ENCODE data around the gene PAM.

Gene PAM

GRCh38 chr5:102813740-102814139, 58.6 kb downstream of the PAM start:
- no peak for DNase-seq (ENCODE audit: low read depth in 2 of 2)

DNA sequence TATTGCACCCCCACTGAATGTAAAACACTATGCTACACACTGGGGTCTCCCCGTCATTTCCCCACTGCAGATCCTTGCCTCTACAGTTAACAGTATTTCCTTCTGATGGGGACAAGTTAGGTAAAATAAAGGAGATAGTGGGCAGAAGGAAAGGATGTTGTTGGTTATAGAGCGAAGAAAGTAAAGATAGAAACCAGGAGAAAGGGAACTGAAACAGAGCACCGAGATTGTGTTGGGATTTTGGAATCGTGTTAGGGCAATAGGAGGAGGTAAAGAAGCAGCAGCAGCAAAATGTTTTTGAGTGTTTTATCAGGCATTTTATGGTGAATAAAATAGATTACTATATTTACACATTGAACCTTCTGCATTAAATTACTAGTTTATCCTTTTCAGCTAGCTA, 60.0 kb downstream of the PAM start:
- no peak for DNase-seq (ENCODE audit: low read depth in 2 of 2)

GRCh38 chr5:102815540-102816332, 60.6 kb downstream of the PAM start:
- DNase-seq (ENCODE audit: low read depth in 2 of 2), result no peak

GRCh38 chr5:102818345-102818744, 63.2 kb downstream of the PAM start:
- no peak for DNase-seq (ENCODE audit: low read depth in 2 of 2)

DNA sequence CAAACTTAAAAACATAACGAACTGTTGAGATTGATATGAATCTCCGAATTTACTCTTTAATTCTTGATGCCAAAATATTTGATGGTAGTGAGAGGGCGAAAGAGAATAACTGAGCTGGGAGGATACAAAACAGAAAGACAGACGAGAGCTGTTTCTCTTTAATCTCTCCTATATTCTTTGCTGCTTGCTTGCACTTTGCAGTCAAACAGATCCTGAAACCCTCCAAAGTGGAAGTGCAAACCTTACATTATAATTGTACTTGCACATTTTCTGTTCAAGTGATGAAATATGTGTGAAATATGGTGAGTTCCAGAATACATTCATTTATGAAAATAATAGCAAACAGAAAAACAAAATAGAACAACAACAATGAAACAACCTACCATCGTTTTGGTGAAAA, 63.8 kb downstream of the PAM start:
- no peak for DNase-seq (ENCODE audit: low read depth in 2 of 2)

GRCh38 chr5:102819634-102820033, 64.5 kb downstream of the PAM start:
- DNase-seq (ENCODE audit: low read depth in 2 of 2), result no peak

- no peak for DNase-seq (ENCODE audit: low read depth in 2 of 2)
Observed at GRCh38 chr5:102823441-102823874, 68.4 kb downstream of the PAM start.

DNA sequence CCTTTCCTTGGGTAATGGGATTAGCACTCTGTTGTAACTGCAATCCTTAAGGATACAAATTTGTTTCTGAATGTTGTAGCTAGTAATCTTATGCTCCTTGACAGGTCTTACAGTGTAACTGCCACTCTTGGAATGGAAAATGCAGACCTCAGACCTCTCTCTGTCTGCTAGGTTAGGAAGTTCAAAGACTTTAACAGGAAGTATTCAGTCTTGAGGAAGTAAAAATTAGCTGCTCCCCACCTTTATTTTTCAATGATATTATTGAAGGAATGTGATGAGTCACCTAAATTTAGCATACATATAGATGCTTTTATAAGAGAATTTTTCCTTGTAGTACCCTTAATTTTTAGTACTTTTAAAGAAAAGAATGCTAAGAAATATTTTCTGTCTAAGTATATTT, 71.5 kb downstream of the PAM start:
- DNase-seq (ENCODE audit: low read depth in 2 of 2), result no peak

- DNase-seq (ENCODE audit: low read depth in 2 of 2), result no peak
Observed at GRCh38 chr5:102830241-102830640, 75.1 kb downstream of the PAM start.

- no peak for DNase-seq (ENCODE audit: low read depth in 2 of 2)
Observed at GRCh38 chr5:102832445-102832844, 77.3 kb downstream of the PAM start.

GRCh38 chr5:102833146-102833545, 78.0 kb downstream of the PAM start:
- DNase-seq (ENCODE audit: low read depth in 2 of 2), result no peak

DNA sequence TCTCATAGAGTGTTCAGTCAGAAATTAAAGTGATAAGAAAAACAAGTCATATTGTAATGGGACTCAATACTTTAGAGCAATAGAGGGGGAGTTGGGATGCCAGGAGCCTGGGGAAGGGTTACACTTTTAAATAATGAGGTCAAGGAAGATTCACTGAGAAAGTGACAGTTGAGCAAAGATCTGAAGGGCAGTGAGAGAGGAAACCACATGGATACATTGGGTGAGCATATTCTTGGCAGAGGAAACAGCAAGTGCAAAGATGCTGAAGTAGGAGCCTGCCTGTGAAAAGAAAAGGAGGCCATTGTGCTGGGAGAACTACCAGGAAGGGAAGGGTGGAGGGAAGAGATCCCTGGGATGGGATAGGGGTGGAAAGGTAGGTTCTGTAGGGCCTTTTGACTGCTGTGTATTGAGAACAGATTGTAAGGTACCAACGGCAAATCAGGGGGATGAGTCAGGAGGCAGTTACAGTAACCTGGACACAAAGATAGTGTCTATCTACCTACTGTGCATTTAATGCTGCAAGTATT, 79.4 kb downstream of the PAM start:
- DNase-seq (ENCODE audit: low read depth in 2 of 2), result no peak

- no peak for DNase-seq (ENCODE audit: low read depth in 2 of 2)
Observed at GRCh38 chr5:102835717-102836116, 80.6 kb downstream of the PAM start.

GRCh38 chr5:102841021-102841420, 85.9 kb downstream of the PAM start:
- no peak for DNase-seq (ENCODE audit: low read depth in 2 of 2)

- no peak for DNase-seq (ENCODE audit: low read depth in 2 of 2)
Observed at GRCh38 chr5:102843997-102844396, 88.9 kb downstream of the PAM start.

DNA sequence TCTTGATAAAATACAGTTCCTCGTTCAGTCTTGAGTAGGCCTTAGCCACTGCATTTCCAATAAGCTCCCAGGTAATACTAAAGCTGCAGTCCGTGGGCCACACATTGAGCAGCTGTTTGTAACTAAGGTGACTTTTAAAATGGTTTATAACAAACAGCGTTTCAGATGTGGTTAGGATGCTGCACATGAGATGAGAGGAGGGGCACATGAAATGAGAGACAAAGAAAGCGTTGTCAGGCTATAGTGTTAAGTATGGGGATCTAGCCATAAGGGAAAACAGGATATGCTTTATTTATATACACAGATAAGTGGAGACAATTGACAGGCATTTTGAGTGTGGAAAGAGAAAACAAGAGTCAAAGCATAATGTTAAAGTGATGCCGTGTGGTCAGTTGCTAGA, 89.9 kb downstream of the PAM start:
- no peak for DNase-seq (ENCODE audit: low read depth in 2 of 2)

DNA sequence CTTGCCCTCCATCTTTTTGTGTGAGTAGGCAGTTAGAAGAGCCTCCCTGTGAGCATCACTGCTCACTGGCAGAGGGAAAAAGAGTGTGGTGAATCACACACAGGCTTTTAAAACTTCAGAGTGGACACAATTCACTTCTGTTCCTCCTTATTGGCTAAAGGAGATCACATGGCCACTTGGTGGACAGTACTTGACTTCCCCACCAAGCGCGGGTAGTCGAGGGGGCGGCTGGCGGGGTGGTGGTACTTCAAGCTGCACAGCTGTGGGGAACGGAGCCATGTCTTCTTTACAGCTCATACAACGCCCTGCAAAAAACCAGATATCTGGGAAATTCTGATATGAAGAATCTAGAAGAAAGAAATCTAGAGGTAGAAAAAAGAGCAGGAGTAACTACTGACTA, 95.4 kb downstream of the PAM start:
- no peak for DNase-seq (ENCODE audit: low read depth in 2 of 2)

- no peak for DNase-seq (ENCODE audit: low read depth in 2 of 2)
Observed at GRCh38 chr5:102853680-102854079, 98.6 kb downstream of the PAM start.

DNA sequence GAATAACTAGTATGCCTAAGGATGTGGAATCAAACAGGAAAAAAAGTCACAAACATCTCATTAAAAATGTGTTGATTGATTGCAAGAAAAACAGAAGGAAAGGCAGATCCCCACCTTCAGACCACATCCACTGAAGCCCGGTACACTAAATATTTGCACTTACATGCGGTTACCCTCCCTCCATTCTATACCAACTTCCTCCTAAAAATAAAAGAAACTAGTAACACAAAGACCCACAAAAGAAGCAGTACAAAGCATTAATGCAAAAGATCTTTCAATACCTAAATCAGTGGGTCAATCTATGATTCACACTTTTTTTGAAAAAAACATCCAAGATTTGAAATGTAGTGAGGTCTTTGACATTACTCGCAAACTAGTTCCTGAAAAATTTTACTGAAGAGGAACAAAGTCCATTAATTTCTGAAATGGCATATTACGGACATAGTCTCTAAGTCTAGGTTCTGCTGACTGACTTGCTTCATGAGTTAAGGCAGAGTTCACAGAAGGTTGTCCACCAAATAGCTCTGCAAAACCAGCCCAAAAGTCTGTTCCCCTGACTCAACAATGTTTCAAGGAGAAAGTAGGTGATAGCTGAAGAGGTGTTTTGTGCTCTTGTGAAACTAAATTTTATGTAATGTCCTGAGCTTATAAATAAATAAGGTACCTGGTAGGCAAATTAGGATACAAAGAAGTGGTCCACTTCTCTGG, 100.7 kb downstream of the PAM start:
- DNase-seq (ENCODE audit: low read depth in 2 of 2), result no peak

- DNase-seq (ENCODE audit: low read depth in 2 of 2), result no peak
Observed at GRCh38 chr5:102856389-102856777, 101.3 kb downstream of the PAM start.

DNA sequence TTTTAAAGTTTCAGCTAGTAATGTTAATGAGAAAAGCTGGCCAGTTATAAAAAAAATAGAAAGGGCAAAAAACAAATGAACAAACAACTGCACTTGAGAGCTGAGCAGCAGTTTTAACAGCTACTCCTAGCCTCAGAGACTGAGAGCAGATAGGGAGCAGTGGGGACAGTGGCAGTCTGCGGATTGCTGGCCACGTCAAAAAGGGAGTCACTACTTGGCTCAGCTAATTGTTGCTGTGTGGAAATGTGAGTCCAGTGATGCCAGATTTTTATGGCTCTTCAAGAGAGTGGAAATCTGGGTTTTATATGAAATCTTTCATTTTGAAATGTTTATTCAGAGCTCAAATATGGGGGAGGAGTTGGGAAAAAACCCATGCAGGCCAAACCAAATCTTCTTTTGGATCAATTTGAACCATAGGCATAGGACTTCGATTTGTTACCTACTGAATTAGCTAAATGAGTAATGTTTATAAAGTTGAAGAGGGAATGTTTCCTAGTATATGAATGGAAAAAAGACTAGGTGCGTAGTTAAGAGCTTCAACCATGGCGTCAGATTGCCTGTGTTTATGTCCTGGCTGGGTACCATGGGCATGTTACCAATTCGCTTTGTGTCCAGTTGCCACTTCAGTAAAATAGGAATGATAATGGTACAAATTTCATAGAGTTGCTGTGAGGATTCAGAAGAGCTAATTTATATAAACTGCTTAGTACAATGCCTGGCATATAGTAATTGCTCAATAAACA, 102.1 kb downstream of the PAM start:
- no peak for DNase-seq (ENCODE audit: low read depth in 2 of 2)

DNA sequence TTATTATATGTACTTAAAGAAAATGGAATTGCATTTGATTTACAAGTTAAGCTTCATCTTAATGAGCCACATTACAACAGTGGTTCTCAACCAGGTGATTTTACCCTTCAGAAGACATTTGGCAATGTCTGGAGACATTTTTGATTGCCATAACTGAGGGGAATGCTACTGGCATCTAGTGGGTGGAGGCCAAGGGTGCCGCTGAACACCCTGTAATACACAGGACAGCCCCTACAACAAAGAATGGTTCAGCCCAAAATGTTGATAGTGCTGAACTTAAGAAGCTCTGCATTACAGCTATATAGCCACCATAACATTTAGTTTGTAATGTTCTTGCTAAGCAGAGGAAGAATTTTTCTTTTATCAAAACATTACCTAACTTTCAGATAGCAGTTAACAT, 103.1 kb downstream of the PAM start:
- no peak for DNase-seq (ENCODE audit: low read depth in 2 of 2)
